ENCODE data around the gene RBM10. TPM values are rescaled to one million over a fixed set of nuclear protein-coding genes. Genes with fewer than 3 reads are reported as not detected.

Gene RBM10
- total and polyA plus RNA-seq, 2 donors (not counting 1 experiment from before 2014, with no cell fraction given) = 48.7 to 51.6 TPM

GRCh38 chrX:47187106-47187677 lies 42.2 kb downstream of the RBM10 start:
- intact Hi-C loops (cut with micrococcal nuclease) = no loop called here
- ChIA-PET POLR2A (no interaction called here), CTCF (no interaction called here)
- Histone ChIP-seq H3K4me3 (ENCODE audit: control extremely low read depth in 1 of 5, extremely low read depth in 1 of 5, insufficient read depth in 1 of 5, low read depth in 2 of 5, low read length in 4 of 5) (no peak overlapping the region), H2AFZ (ENCODE audit: insufficient read depth, low read depth, low read length, poor library complexity, severe bottlenecking) (no peak overlapping the region), H3K4me2 (replicated peaks; ENCODE audit: low read depth, low read length, poor library complexity, severe bottlenecking) (no peak overlapping the region), H3K4me1 (ENCODE audit: control insufficient read depth in 2 of 2, insufficient read depth in 2 of 2, low read length in 2 of 2) (peaks cover 4 to 15% of the 10 kb centered on the region in 2 donors), H3K27ac (ENCODE audit: low read length in 2 of 2) (no peak overlapping the region), H3K9me3 (ENCODE audit: control extremely low read depth in 1 of 3, control insufficient read depth in 2 of 3, insufficient read depth in 1 of 3, low read length in 2 of 3) (no peaks in the 10 kb centered on the region), H4K20me1 (ENCODE audit: control insufficient read depth, insufficient read depth, low read length, poor library complexity, severe bottlenecking) (no peaks in the 10 kb centered on the region), H3K27me3 (replicated peaks in 1 of 4; ENCODE audit: control extremely low read depth in 1 of 4, control insufficient read depth in 3 of 4, insufficient read depth in 4 of 4, low read length in 3 of 4) (no peaks in the 10 kb centered on the region), H3K79me2 (ENCODE audit: control insufficient read depth, insufficient read depth, low read length) (no peaks in the 10 kb centered on the region), H3K9ac (ENCODE audit: low read length) (no peak overlapping the region), H3K36me3 (replicated peaks in 1 of 2; ENCODE audit: control extremely low read depth in 1 of 2, control insufficient read depth in 1 of 2, extremely low read depth in 1 of 2, insufficient read depth in 2 of 2, low read length in 1 of 2) (peaks cover 0 to 14% of the 10 kb centered on the region in 2 experiments)
- no peaks in the 10 kb centered on the region for H3K27me3 Mint-ChIP-seq
- WGBS (ENCODE audit: insufficient coverage) = no CpG with 5 or more reads among the region's 4 CpGs
- DNase-seq (no peak), ATAC-seq (ENCODE audit: low read depth) (no peak)
- peak overlapping the region; percentile 56 for H3K27ac Mint-ChIP-seq
- peaks cover 15% of the 10 kb centered on the region for H3K4me1 Mint-ChIP-seq
- H3K9me3 Mint-ChIP-seq (ENCODE audit: insufficient read depth) = no peaks in the 10 kb centered on the region
- H3K4me3 Mint-ChIP-seq = no peak overlapping the region
- TF ChIP-seq, protein P1, sequence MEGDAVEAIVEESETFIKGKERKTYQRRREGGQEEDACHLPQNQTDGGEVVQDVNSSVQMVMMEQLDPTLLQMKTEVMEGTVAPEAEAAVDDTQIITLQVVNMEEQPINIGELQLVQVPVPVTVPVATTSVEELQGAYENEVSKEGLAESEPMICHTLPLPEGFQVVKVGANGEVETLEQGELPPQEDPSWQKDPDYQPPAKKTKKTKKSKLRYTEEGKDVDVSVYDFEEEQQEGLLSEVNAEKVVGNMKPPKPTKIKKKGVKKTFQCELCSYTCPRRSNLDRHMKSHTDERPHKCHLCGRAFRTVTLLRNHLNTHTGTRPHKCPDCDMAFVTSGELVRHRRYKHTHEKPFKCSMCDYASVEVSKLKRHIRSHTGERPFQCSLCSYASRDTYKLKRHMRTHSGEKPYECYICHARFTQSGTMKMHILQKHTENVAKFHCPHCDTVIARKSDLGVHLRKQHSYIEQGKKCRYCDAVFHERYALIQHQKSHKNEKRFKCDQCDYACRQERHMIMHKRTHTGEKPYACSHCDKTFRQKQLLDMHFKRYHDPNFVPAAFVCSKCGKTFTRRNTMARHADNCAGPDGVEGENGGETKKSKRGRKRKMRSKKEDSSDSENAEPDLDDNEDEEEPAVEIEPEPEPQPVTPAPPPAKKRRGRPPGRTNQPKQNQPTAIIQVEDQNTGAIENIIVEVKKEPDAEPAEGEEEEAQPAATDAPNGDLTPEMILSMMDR (IDR thresholded peaks at IDR 0.05) = no peak
- TF ChIP-seq EZH2 (IDR thresholded peaks at IDR 0.05; ENCODE audit: borderline replicate concordance, insufficient read depth, low read depth, low read length, poor library complexity, severe bottlenecking) = no peak

- ChIA-PET CTCF (interaction anchor here (3.8 kb wide), 1 partner anchor 333 kb away, joined by 23 read pairs; no protein-coding TSS in a partner anchor), POLR2A (interaction anchor here (1.5 kb wide), 1 partner anchor 45 kb away, joined by 7 read pairs; the partner anchor contains the start of genes NDUFB11 and RBM10)
- Histone ChIP-seq H3K9ac (ENCODE audit: low read length) (no peak overlapping the region), H2AFZ (ENCODE audit: insufficient read depth, low read depth, low read length, poor library complexity, severe bottlenecking) (no peak overlapping the region), H3K9me3 (ENCODE audit: control extremely low read depth in 1 of 3, control insufficient read depth in 2 of 3, insufficient read depth in 1 of 3, low read length in 2 of 3) (no peaks in the 10 kb centered on the region), H3K4me1 (ENCODE audit: control insufficient read depth in 2 of 2, insufficient read depth in 2 of 2, low read length in 2 of 2) (peaks cover 18 to 33% of the 10 kb centered on the region in 2 donors), H4K20me1 (ENCODE audit: control insufficient read depth, insufficient read depth, low read length, poor library complexity, severe bottlenecking) (no peaks in the 10 kb centered on the region), H3K36me3 (replicated peaks in 1 of 2; ENCODE audit: control extremely low read depth in 1 of 2, control insufficient read depth in 1 of 2, extremely low read depth in 1 of 2, insufficient read depth in 2 of 2, low read length in 1 of 2) (peaks cover 0 to 7% of the 10 kb centered on the region in 2 experiments), H3K4me3 (ENCODE audit: control extremely low read depth in 1 of 5, extremely low read depth in 1 of 5, insufficient read depth in 1 of 5, low read depth in 2 of 5, low read length in 4 of 5) (no peak overlapping the region), H3K27ac (ENCODE audit: low read length in 2 of 2) (no peak overlapping the region), H3K79me2 (ENCODE audit: control insufficient read depth, insufficient read depth, low read length) (peaks cover 17% of the 10 kb centered on the region), H3K27me3 (replicated peaks in 1 of 4; ENCODE audit: control extremely low read depth in 1 of 4, control insufficient read depth in 3 of 4, insufficient read depth in 4 of 4, low read length in 3 of 4) (no peaks in the 10 kb centered on the region), H3K4me2 (replicated peaks; ENCODE audit: low read depth, low read length, poor library complexity, severe bottlenecking) (no peak overlapping the region)
- ATAC-seq (ENCODE audit: low read depth) = no peak
- H3K27ac Mint-ChIP-seq = no peak overlapping the region
- no peaks in the 10 kb centered on the region for H3K27me3 Mint-ChIP-seq
- no peaks in the 10 kb centered on the region for H3K9me3 Mint-ChIP-seq (ENCODE audit: insufficient read depth)
- peaks cover 35% of the 10 kb centered on the region for H3K4me1 Mint-ChIP-seq
- TF ChIP-seq, protein P1 (IDR thresholded peaks at IDR 0.05) = no peak
- TF ChIP-seq EZH2 (IDR thresholded peaks at IDR 0.05; ENCODE audit: borderline replicate concordance, insufficient read depth, low read depth, low read length, poor library complexity, severe bottlenecking) = no peak
- intact Hi-C loops (cut with micrococcal nuclease) = loop anchor here (5.0 kb wide), 2 partner anchors 122 to 462 kb away; partner anchors contain the start of gene ELK1
- no CpG with 5 or more reads among the region's 19 CpGs for WGBS (ENCODE audit: insufficient coverage)
- no peak overlapping the region for H3K4me3 Mint-ChIP-seq
- DNase-seq = no peak
Measured at GRCh38 chrX:47189906-47190305, 44.9 kb downstream of the RBM10 start.
